HTR-8/SVneo (cell line): Measurements from ENCODE around the gene TMEM165.
"Not testable (repeated sequence)": the region's sequence is repeated elsewhere in the genome, so short reads cannot be mapped to it uniquely, and the experiment has no call there.

Source experiments
- DNase-seq: peaks from one replicate; pipeline ENCODE4 v3.0.0; 2011; ENCODE audit warnings: low spot score, mixed read lengths; ENCODE audit not compliant: insufficient read length
- FAIRE-seq: peaks from 2 replicates; lab custom pipeline; 2011; peaks lifted over from hg19 to GRCh38; lab: Jason Lieb, UNC

TMEM165 gene

GRCh38 chr4:55395529-55396307 lies at the start of gene TMEM165:
TSS of gene TMEM165 (plus strand) at chr4:55395957. CDS start at chr4:55396190, 233 bp downstream.
- peak; percentile 85 for FAIRE-seq
- peak; percentile 69 for DNase-seq

- no peak for FAIRE-seq
- peak; percentile 64 for DNase-seq
Measured at GRCh38 chr4:55345980-55346850, 49.5 kb upstream of the TMEM165 start, which contains the start of gene SRD5A3. TSS of gene SRD5A3 (plus strand) at chr4:55346242. CDS start at chr4:55346337, 95 bp downstream.

- FAIRE-seq = no peak
- DNase-seq = no peak
Measured at GRCh38 chr4:55346851-55347255, 48.9 kb upstream of the TMEM165 start.

- FAIRE-seq (no peak), DNase-seq (no peak)
Measured at GRCh38 chr4:55347610-55348228, 48.0 kb upstream of the TMEM165 start.

- FAIRE-seq (no peak), DNase-seq (no peak)
Measured at GRCh38 chr4:55348466-55348865, 47.3 kb upstream of the TMEM165 start.

GRCh38 chr4:55350870-55351269 lies 44.9 kb upstream of the TMEM165 start:
- FAIRE-seq, DNase-seq: not testable (repeated sequence)

GRCh38 chr4:55351824-55352223 lies 43.9 kb upstream of the TMEM165 start:
- DNase-seq (no peak), FAIRE-seq (no peak)

GRCh38 chr4:55352726-55353125 lies 43.0 kb upstream of the TMEM165 start:
- no peak for FAIRE-seq
- no peak for DNase-seq

GRCh38 chr4:55353228-55353747 lies 42.5 kb upstream of the TMEM165 start:
- FAIRE-seq, DNase-seq: not testable (repeated sequence)

GRCh38 chr4:55354648-55355047 lies 41.1 kb upstream of the TMEM165 start:
- DNase-seq = no peak
- FAIRE-seq = no peak

- DNase-seq = no peak
- no peak for FAIRE-seq
Measured at GRCh38 chr4:55355555-55355954, 40.2 kb upstream of the TMEM165 start.

- DNase-seq (no peak), FAIRE-seq (no peak)
Measured at GRCh38 chr4:55356991-55357461, 38.7 kb upstream of the TMEM165 start.

- DNase-seq = no peak
- no peak for FAIRE-seq
Measured at GRCh38 chr4:55358246-55358645, 37.5 kb upstream of the TMEM165 start.

GRCh38 chr4:55358668-55359067 lies 37.1 kb upstream of the TMEM165 start:
- FAIRE-seq = no peak
- peak; percentile 13 for DNase-seq

- DNase-seq (no peak), FAIRE-seq (no peak)
Measured at GRCh38 chr4:55359397-55359916, 36.3 kb upstream of the TMEM165 start.

GRCh38 chr4:55362938-55363337 lies 32.8 kb upstream of the TMEM165 start:
- DNase-seq, FAIRE-seq: not testable (repeated sequence)

GRCh38 chr4:55363691-55364351 lies 31.9 kb upstream of the TMEM165 start:
- FAIRE-seq (no peak), DNase-seq (no peak)

- no peak for FAIRE-seq
- DNase-seq = no peak
Measured at GRCh38 chr4:55364691-55365344, 30.9 kb upstream of the TMEM165 start.

- DNase-seq (no peak), FAIRE-seq (no peak)
Measured at GRCh38 chr4:55365345-55365728, 30.4 kb upstream of the TMEM165 start.
